GM19324 (cell line): ENCODE data around the gene CCDC12.

ENCODE experiments used
- ATAC-seq: cut with Tn5 transposase; IDR thresholded peaks from one replicate; pipeline ENCODE4 v1.9.1; 2021; ENCODE audit warnings: mild to moderate bottlenecking, moderate library complexity; ENCODE audit not compliant: unreplicated experiment, low FRiP score

Gene CCDC12

GRCh38 chr3:46943237-46944187, 33.0 kb downstream of the CCDC12 start:
- ATAC-seq = no peak

DNA sequence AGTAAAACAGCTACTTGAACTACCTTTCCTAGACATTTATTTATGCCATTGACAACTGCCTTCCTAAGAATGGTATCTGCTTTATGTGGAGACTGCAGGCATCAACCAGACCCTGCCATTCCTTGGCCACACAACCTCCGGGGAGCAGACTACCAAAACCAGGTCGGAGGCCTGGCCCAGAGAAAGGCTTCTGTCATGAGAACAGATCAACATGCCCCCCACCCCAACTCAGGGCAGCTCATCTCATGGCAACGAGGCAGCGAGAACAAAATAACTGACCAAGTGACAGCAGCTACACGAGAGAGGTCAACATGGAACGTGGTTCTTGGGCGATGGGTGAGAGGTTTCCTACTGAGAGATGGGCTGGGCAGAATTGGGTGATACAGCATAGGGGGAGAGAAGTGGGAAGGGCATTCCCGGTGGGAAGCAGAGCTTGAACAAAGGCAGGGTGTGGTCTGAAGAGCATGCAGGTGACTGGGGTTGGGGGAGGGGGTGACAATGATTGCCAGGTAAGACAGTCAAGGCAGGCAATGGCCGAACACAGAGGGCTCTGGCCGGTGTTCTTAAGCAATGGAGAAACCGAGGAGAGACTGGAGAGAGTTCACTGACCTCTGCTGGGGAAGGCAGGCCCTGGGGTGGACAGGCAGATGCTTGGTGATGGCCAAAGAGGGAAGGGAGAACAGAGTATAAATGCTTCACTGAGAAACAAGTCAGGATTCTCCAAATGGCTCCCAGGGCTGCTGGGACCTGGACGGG, 33.9 kb downstream of the CCDC12 start:
- ATAC-seq = no peak

DNA sequence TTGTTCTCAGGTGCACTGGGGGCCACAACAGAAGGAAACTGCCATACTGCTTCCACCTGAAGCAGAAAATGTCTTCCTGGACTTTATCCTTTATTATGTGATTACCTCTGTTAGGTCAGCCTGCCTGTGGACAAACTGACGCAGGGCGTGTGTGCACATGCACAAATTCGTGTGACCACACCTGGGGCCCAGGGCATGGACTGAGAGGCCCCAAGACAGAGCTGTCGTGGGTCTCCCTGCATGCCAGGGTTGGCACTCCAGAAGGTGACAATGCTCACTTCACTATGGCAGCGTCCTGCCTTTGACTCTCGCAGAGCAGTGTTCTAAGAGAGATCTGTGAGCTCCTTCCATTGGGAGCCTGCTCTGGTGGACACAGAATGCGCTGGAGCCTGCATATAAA, 34.5 kb downstream of the CCDC12 start:
- no peak for ATAC-seq

DNA sequence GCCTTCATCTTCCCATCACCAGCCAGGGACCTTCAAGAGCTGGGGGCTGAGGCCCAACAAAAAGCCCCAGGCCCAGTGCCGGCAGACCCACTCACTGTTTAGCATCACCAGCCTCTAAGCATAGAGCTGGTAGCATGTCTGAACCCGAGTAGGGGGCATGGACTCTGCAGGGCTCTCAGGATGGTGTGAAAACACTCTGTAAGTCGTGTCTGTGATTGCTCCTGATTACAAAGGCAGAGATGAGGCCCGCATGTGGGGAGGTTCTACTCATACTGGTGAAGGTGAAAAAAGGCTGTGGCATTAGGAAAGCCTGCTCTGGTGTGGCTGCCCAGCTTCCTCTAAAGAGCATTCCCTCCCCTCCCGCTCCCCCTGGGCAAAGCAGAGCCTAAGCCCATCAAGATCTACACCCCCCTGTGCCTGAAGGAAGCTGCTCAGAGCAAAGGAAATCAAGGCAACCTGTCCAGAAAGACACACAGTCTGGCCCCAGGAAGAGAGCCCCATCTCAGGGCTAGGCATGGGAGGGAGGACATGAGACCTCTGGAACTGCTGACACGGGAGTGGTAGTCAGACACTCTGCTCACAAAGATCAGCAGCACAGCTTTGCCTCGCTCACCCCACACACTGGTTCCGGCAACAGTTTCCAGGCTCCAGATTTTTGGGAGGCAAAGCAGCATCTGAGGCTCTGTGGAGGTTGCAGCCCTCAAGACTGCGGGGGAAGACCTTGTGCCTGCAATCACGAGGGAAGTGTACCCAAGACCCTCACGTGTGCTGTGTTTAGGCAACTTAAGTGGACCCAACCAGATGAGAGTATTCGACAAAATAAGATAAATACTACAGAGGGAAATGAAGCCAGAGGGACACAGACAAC, 36.7 kb downstream of the CCDC12 start:
- no peak for ATAC-seq

- ATAC-seq = no peak
Measured at GRCh38 chr3:46938118-46938517, 38.4 kb downstream of the CCDC12 start.

DNA sequence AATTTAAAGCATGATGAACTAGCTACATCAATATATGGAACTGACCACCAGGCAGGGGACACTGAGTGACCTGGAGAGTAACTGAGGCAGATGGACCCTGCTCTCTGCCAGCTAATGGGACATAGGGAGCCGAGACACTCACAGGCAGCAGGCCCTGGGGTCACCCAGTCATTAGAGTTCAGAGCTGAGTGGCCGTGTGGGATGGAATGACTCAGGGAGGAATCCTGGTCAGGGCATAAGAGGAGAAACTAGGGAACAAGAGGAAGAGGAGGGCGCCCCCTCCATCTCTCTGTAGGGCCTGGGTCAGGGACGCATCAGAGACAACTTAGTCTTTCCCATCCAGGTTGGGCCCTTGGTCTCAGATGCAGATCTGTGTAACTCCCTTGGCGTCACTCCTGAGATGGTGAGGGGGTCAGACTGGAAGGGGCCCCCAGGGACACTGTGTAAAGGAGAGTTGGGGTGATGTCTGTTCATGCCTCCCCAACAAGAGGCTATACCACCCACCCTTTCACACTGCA, 39.8 kb downstream of the CCDC12 start:
- ATAC-seq = no peak

- ATAC-seq = no peak
Measured at GRCh38 chr3:46935989-46936558, 40.5 kb downstream of the CCDC12 start.

DNA sequence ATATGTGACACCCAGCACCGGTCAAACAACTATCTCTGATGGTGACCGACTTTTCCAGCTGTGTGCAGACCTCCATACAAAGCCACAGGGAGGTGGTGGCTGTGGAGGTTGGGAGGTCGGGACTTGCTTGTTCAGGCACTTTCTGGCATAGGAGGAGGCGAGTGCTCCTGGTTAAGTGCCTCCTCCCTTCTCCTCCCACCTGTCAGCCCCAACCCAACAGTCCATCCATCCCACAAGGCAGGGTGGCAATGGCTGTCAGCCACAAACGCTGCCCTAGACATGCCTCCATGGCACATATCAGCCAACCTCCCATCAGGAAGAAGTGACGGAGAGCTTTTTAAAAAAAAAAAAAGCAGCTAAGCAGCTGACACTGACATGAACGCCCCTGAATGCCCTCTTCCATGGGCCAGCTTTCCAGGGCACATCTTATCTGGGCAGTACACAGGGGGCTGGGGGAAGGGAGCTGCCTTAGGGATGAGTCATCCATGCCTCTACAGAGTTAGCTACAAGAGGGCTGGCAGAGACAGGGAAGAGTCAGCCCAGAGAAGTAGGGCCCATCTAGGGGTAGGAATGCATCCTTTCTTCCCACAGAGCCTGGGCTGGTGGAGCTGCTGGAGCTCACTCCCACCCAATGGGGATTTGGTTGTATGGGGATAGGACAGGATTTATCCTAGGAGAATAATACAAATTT, 41.2 kb downstream of the CCDC12 start:
- ATAC-seq = no peak

DNA sequence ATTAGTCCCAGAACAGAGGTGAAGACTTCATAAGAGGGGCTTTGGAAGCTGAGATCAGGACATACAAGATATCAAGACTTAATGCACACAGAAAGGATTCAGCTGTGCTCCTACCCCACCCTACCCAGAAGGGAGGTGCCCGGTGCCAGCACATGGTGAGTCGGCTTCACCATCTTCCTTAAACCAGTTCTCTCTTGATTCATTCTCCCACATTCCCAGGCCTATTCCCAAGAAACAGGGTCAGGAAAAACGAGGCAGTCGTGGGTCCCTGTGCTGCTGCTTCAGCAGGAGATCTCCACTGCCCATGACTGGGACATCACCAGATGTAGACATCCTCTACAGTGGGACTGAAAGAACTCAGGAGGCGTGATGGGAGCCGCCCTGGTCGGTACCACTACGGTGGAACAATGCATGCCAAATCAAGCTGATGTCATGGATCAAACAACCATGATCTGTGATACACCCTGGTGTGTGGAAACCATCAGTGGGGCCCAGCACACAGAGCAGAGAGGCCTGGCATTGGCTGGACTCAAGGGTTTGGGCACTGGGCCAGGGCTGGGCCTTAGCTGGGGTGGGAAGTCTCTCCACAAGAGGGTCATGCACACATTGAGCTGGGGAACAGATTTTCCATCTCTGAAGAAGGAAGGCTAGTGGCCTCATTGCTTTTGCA, 41.9 kb downstream of the CCDC12 start:
- no peak for ATAC-seq

GRCh38 chr3:46934072-46934471, 42.5 kb downstream of the CCDC12 start:
- ATAC-seq = no peak

DNA sequence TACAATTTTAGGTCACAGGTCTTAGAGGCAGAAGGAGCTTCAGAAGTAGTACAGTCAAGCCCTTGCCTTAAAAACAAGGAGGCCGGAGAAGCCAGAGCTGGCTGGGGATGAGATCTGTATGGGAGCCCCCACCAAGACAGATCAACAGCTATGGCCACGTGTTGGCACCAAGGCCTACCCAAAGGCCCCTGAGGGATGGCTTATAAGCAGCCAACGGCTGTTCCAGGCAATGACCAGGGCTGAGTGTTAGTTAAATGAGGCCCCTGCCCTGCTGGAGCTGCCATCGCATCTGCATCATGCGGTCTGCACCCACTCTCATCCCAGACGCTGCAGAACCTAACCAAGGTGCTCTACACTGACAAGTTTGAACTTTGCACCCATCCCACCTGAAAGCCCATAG, 43.3 kb downstream of the CCDC12 start:
- ATAC-seq = no peak

DNA sequence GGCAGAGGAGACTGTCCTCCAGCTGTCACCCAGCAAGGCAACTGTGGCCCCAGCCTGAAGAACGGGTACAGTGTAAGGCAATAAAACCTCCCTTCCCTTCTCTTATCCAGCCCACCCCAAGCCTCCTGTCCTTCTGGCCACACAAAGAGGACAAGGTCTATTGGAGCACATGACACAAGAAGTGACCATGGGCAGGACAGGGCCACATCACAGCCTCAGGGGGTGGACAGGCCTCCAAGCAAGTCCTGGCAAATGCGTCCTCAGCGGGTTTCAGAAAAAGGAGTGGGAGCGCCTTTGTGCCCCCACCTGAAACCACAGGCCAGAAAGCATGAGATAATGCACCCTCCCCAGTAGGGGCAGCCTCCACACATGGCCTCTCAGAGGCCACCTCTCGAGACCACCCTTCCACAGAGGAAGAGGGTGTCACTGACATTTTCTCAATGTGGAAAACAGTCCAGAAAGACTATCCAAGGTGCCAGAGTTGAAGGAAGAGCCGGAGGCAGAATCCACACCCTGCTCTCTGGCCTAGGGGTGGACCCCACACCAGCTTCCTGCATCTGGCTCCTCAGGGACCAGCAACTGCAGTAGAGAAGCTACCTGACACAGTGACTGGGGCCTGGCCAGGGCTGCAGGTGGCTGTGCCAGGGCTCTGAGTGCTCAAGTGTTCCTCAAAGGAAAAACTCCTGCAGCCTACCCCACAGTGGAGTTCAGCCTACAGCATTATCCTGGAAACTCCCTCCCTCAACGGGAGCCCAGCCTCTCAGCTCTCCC, 43.9 kb downstream of the CCDC12 start:
- ATAC-seq = no peak

GRCh38 chr3:46931631-46932331, 44.8 kb downstream of the CCDC12 start:
- ATAC-seq = no peak

GRCh38 chr3:46930945-46931403, 45.6 kb downstream of the CCDC12 start:
- ATAC-seq = no peak

DNA sequence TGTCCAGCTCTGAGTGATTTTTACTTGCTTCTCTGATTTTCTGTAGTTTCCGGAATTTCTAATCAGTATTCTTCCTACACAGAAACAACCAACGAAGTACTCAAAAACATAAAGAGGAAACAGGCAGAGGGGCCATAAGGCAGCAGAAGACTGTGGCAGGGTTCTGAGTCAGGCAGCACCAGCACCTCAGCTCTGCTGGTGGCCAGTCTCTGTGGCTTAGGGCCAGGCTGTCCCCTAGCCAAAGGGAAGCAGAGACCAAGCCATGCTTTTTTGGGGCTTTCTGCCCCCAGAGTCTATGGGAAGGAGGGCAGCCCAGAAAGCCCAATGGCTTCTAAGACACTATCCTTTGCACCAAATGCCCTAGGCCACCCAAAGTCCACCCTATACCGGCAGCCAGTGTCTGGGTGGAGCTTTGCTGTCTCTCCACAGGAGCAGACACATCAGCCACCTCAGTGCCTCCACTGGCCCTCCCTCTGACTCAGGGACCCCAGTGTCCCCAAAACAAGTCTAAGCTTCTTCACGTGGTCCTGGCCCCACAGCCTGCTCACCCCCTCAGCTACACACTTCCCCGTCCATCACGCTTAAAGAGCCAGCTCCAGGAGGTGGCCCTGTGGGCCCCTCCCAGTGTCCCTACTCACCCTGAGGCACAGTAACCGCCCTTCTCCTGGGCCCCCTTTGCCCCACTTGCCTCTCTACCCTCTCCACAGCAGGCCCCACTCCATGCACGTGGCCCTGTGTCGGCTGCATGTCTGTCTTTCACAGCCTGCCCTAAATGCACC, 46.2 kb downstream of the CCDC12 start:
- no peak for ATAC-seq

DNA sequence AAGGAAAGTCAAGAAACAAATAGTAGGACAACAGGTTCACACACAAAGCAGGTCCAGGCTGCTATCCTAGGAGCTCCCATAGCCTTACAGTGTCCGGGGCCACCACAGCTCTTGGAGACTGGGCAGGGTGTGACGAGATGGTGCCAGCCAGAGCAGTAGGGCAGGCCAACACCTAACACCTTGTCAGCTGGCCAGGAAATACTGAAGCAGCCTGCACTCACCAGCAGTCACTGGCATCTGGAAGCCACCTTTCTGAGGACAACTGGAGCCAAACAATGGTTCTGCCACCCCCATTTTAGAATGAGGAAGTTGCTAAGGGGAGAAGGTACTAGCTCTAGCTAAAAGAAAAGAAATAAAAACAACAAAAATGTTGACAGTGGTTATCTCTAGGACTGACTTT, 47.2 kb downstream of the CCDC12 start:
- no peak for ATAC-seq

DNA sequence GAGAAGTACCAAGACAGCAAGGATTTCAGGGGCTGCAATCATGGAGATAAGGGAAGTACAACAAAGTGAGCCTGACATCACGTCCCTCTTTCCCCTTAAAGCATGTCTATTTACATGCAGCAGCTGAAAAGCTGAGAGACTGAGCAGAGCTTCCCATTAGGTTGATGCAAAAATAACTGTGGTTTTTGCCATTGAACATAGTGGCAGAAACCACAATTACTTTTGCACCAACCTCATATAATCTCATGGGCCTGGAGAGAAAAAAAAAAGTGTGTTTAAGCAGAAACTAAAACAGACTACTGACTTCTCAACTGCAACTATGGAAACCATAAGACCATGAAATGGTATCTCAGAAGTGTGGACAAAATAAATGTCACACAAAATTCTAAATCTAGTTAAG, 48.3 kb downstream of the CCDC12 start:
- ATAC-seq = no peak
